Measurements from ENCODE around the gene ZNF407. TPM values are rescaled to one million over a fixed set of nuclear protein-coding genes. Genes with fewer than 3 reads are reported as not detected.

The ZNF407 gene
- total and polyA plus RNA-seq, 4 donors: 1.9 to 16.5 (median 6.6) TPM

DNA sequence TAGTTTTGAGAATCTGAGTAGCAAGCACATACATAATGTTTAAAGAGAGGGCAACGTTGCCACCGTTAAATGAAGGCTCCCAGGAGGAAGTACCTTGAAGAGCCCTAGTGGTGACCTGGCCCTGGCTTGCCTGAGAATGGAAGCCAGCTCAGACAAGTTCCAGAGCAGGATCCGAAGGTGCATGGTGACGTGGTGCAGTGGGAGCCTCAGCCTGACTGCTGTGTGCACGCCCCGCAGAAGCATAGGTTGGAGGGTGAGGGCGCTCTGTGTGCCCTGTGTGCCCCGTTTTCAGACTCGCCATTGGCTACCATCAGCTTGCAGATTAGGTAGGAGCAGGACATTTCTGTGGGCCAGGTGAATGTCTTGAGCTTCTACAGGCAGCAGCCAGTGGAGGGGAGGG is 68.2 kb downstream of the ZNF407 start:
- Histone ChIP-seq H3K27me3 (ENCODE audit: control insufficient read depth in 4 of 4, insufficient read depth in 4 of 4, low read length in 3 of 4) (no peaks in the 10 kb centered on the region), H3K4me3 (ENCODE audit: low read depth in 1 of 3, low read length in 3 of 3) (no peak overlapping the region), H3K9me3 (ENCODE audit: control insufficient read depth in 4 of 4, low read length in 3 of 4) (no peaks in the 10 kb centered on the region), H3K36me3 (ENCODE audit: control insufficient read depth in 4 of 4, insufficient read depth in 3 of 4, low read depth in 1 of 4, low read length in 3 of 4) (no peaks in the 10 kb centered on the region), H3K9ac (ENCODE audit: low read depth in 1 of 2, low read length in 2 of 2) (no peak overlapping the region), H3K4me1 (ENCODE audit: control insufficient read depth in 4 of 4, insufficient read depth in 4 of 4, low read length in 3 of 4) (no peaks in the 10 kb centered on the region), H3K27ac (ENCODE audit: low read depth in 1 of 2, low read length in 2 of 2) (no peak overlapping the region)
- no peak for DNase-seq (ENCODE audit: low spot score)
- TF ChIP-seq, protein P1, sequence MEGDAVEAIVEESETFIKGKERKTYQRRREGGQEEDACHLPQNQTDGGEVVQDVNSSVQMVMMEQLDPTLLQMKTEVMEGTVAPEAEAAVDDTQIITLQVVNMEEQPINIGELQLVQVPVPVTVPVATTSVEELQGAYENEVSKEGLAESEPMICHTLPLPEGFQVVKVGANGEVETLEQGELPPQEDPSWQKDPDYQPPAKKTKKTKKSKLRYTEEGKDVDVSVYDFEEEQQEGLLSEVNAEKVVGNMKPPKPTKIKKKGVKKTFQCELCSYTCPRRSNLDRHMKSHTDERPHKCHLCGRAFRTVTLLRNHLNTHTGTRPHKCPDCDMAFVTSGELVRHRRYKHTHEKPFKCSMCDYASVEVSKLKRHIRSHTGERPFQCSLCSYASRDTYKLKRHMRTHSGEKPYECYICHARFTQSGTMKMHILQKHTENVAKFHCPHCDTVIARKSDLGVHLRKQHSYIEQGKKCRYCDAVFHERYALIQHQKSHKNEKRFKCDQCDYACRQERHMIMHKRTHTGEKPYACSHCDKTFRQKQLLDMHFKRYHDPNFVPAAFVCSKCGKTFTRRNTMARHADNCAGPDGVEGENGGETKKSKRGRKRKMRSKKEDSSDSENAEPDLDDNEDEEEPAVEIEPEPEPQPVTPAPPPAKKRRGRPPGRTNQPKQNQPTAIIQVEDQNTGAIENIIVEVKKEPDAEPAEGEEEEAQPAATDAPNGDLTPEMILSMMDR (IDR thresholded peaks at IDR 0.05; ENCODE audit: low read depth, low read length, missing input control): no peak
- TF ChIP-seq FOXA2 (IDR thresholded peaks at IDR 0.05) (no peak), JUND (IDR thresholded peaks at IDR 0.05) (no peak), NR2F2 (IDR thresholded peaks at IDR 0.05) (no peak), HNF4A (conservative IDR thresholded peaks at IDR 0.05) (no peak), RAD21 (IDR thresholded peaks at IDR 0.05) (no peak), EGR1 (IDR thresholded peaks at IDR 0.05; ENCODE audit: low read depth in 2 of 2) (no peak), FOXA1 (IDR thresholded peaks at IDR 0.05) (no peak), GABPA (IDR thresholded peaks at IDR 0.05 in 1 of 2, conservative IDR thresholded peaks at IDR 0.05 in 1 of 2) (no peak), YY1 (IDR thresholded peaks at IDR 0.05) (no peak)
- TF ChIP-seq, protein P2, sequence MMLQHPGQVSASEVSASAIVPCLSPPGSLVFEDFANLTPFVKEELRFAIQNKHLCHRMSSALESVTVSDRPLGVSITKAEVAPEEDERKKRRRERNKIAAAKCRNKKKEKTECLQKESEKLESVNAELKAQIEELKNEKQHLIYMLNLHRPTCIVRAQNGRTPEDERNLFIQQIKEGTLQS (IDR thresholded peaks at IDR 0.05): no peak
- TF ChIP-seq, protein P3, sequence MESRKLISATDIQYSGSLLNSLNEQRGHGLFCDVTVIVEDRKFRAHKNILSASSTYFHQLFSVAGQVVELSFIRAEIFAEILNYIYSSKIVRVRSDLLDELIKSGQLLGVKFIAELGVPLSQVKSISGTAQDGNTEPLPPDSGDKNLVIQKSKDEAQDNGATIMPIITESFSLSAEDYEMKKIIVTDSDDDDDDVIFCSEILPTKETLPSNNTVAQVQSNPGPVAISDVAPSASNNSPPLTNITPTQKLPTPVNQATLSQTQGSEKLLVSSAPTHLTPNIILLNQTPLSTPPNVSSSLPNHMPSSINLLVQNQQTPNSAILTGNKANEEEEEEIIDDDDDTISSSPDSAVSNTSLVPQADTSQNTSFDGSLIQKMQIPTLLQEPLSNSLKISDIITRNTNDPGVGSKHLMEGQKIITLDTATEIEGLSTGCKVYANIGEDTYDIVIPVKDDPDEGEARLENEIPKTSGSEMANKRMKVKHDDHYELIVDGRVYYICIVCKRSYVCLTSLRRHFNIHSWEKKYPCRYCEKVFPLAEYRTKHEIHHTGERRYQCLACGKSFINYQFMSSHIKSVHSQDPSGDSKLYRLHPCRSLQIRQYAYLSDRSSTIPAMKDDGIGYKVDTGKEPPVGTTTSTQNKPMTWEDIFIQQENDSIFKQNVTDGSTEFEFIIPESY (IDR thresholded peaks at IDR 0.05): no peak
- TF ChIP-seq, protein P4, sequence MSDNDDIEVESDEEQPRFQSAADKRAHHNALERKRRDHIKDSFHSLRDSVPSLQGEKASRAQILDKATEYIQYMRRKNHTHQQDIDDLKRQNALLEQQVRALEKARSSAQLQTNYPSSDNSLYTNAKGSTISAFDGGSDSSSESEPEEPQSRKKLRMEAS (IDR thresholded peaks at IDR 0.05): no peak
- WGBS: 96% methylated on average over 9 of the region's 9 CpGs

DNA sequence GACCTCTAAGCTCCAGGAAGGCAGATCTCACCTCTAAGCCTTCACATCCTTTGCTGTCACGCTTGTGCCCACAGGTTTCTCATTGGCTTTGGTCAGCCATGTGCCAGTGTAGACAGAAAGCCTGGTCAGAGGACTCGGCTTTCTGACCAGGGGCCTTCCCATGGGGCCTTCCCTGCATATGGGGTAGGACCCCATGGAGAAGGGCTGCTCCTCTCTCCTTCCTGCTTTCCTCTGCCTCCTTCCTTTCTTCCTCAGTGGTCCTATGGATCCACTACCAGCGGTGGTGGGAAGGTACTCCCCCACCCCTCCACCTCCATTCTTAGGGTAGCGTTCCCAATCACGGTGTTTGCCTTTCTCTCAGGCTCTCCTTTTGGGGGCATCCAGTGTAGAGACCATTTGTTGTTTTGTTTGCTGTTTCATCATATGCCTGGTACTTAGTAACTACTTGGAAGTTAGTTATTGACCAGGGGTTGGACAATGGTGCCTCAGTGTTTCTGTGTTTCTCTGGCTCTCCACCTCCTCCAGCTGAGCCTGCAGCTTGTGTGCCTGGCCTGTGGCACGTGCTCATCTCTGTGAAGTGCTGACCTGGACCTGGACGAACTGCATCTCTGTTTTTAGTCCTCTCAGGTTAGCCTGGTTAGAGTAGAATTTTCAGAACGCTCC is 71.6 kb downstream of the ZNF407 start:
- TF ChIP-seq SP1 (IDR thresholded peaks at IDR 0.05) (no peak), FOXA1 (IDR thresholded peaks at IDR 0.05) (no peak), TAF1 (conservative IDR thresholded peaks at IDR 0.05) (no peak), YY1 (IDR thresholded peaks at IDR 0.05) (no peak), HNF4G (IDR thresholded peaks at IDR 0.05) (no peak), GABPA (IDR thresholded peaks at IDR 0.05 in 1 of 2, conservative IDR thresholded peaks at IDR 0.05 in 1 of 2) (no peak), HNF4A (conservative IDR thresholded peaks at IDR 0.05) (no peak), EGR1 (IDR thresholded peaks at IDR 0.05; ENCODE audit: low read depth in 2 of 2) (no peak), JUND (IDR thresholded peaks at IDR 0.05) (no peak), NR2F2 (IDR thresholded peaks at IDR 0.05) (no peak), FOXA2 (IDR thresholded peaks at IDR 0.05) (no peak)
- TF ChIP-seq, protein P4 (IDR thresholded peaks at IDR 0.05): no peak
- TF ChIP-seq, protein P2 (IDR thresholded peaks at IDR 0.05): no peak
- TF ChIP-seq, protein P5, sequence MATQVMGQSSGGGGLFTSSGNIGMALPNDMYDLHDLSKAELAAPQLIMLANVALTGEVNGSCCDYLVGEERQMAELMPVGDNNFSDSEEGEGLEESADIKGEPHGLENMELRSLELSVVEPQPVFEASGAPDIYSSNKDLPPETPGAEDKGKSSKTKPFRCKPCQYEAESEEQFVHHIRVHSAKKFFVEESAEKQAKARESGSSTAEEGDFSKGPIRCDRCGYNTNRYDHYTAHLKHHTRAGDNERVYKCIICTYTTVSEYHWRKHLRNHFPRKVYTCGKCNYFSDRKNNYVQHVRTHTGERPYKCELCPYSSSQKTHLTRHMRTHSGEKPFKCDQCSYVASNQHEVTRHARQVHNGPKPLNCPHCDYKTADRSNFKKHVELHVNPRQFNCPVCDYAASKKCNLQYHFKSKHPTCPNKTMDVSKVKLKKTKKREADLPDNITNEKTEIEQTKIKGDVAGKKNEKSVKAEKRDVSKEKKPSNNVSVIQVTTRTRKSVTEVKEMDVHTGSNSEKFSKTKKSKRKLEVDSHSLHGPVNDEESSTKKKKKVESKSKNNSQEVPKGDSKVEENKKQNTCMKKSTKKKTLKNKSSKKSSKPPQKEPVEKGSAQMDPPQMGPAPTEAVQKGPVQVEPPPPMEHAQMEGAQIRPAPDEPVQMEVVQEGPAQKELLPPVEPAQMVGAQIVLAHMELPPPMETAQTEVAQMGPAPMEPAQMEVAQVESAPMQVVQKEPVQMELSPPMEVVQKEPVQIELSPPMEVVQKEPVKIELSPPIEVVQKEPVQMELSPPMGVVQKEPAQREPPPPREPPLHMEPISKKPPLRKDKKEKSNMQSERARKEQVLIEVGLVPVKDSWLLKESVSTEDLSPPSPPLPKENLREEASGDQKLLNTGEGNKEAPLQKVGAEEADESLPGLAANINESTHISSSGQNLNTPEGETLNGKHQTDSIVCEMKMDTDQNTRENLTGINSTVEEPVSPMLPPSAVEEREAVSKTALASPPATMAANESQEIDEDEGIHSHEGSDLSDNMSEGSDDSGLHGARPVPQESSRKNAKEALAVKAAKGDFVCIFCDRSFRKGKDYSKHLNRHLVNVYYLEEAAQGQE (IDR thresholded peaks at IDR 0.05): no peak
- TF ChIP-seq, protein P3 (IDR thresholded peaks at IDR 0.05): no peak
- DNase-seq (ENCODE audit: low spot score): no peak
- 86% methylated on average over 8 of the region's 8 CpGs for WGBS
- H3K9ac ChIP-seq (ENCODE audit: low read depth in 1 of 2, low read length in 2 of 2): no peak overlapping the region
- no peak overlapping the region for H3K27ac ChIP-seq (ENCODE audit: low read depth in 1 of 2, low read length in 2 of 2)
- H3K4me1 ChIP-seq (ENCODE audit: control insufficient read depth in 4 of 4, insufficient read depth in 4 of 4, low read length in 3 of 4): no peaks in the 10 kb centered on the region
- H3K9me3 ChIP-seq (ENCODE audit: control insufficient read depth in 4 of 4, low read length in 3 of 4): no peaks in the 10 kb centered on the region
- no peaks in the 10 kb centered on the region for H3K27me3 ChIP-seq (ENCODE audit: control insufficient read depth in 4 of 4, insufficient read depth in 4 of 4, low read length in 3 of 4)
- H3K36me3 ChIP-seq (ENCODE audit: control insufficient read depth in 4 of 4, insufficient read depth in 3 of 4, low read depth in 1 of 4, low read length in 3 of 4): no peaks in the 10 kb centered on the region
- H3K4me3 ChIP-seq (ENCODE audit: low read depth in 1 of 3, low read length in 3 of 3): no peak overlapping the region
